SH-SY5Y (cell line): ENCODE data around the gene GNG7.

ENCODE experiments used
- GATA2 ChIP-seq: IDR thresholded peaks from 2 replicates; pipeline ENCODE4 v1.6.1; 2011; ENCODE audit warnings: mild to moderate bottlenecking, low read depth, low read length
- GATA3 ChIP-seq: IDR thresholded peaks from 2 replicates; pipeline ENCODE4 v1.6.1; 2011; ENCODE audit warnings: low read depth, mild to moderate bottlenecking, low read length, moderate library complexity

DNA sequence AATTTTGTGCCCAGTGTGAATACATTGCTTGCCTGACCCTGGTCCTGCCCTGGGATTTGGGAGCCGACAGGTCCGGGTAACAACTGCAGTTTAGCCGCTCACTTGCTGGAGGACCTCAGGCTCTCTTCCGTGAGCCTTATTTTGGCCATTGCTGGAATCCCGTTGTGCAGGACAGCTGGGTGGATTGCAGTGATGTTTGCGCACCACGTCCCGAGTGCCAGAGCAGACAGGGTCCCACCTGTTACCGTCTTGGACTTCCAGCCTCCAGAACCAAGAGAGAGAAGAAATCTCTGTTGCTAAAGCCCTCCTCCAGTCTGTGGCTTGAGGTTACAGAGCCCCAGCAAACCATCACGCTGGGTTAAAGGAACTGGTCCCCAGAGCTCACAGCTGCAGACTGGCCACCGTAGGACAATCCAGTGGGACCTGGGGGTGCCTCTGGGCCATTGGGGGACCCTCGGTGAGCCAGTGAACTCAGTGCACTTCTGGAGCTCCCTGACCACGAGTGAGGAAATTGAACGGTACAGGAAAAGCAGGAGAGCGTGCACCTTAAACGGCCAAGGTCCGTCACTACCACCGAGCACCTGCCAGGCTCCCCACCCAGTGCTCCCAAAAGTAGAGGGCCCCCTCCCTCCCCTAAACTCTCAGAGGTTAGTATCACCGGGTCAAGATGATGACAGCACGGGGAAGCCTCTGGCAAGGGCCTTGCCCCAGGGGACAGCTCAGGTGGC is 92.9 kb downstream of the GNG7 start:
- TF ChIP-seq GATA2 = no peak
- TF ChIP-seq GATA3 = no peak
